ENCODE results near the gene PCDHA11. TPM values are rescaled to one million over a fixed set of nuclear protein-coding genes. Genes with fewer than 3 reads are reported as not detected.

PCDHA11 gene
- total RNA-seq, 1 donor from 2014 or later, result 5.8 TPM

Other genes with a start within 250 kb of the PCDHA11 start
- gene CD14, start 235.8 kb upstream of the PCDHA11 start, total RNA-seq, result 0.16 and 0.34 TPM in 2 replicates
- 7.0 and 8.0 TPM in 2 replicates for gene TMCO6, start 229.5 kb upstream of the PCDHA11 start, total RNA-seq
- 55.9 and 62.3 TPM in 2 replicates for gene NDUFA2, start 221.3 kb upstream of the PCDHA11 start, total RNA-seq
- 67.3 and 71.6 TPM in 2 replicates for gene IK, start 221.1 kb upstream of the PCDHA11 start, total RNA-seq
- 28.8 and 31.2 TPM in 2 replicates for gene WDR55, start 204.1 kb upstream of the PCDHA11 start, total RNA-seq
- gene DND1, start 195.4 kb upstream of the PCDHA11 start, total RNA-seq, result 1.4 and 1.7 TPM in 2 replicates
- gene HARS1, start 177.6 kb upstream of the PCDHA11 start, total RNA-seq, result 84.6 and 95.2 TPM in 2 replicates
- 26.5 and 29.9 TPM in 2 replicates for gene HARS2, start 177.5 kb upstream of the PCDHA11 start, total RNA-seq
- gene ZMAT2, start 168.5 kb upstream of the PCDHA11 start, total RNA-seq, result 53.5 and 57.4 TPM in 2 replicates
- gene PCDHA1, start 82.8 kb upstream of the PCDHA11 start, total RNA-seq, result not detected in 2 replicates
- 2.3 and 2.5 TPM in 2 replicates for gene PCDHA2, start 74.1 kb upstream of the PCDHA11 start, total RNA-seq
- 0.84 and 1.1 TPM in 2 replicates for gene PCDHA3, start 67.9 kb upstream of the PCDHA11 start, total RNA-seq
- gene PCDHA4, start 61.9 kb upstream of the PCDHA11 start, total RNA-seq, result 9.5 and 9.6 TPM in 2 replicates
- gene PCDHA5, start 47.3 kb upstream of the PCDHA11 start, total RNA-seq, result 1.0 and 1.7 TPM in 2 replicates
- 2.7 TPM in 2 replicates for gene PCDHA6, start 41.0 kb upstream of the PCDHA11 start, total RNA-seq
- 2.6 TPM in 2 replicates for gene PCDHA7, start 34.7 kb upstream of the PCDHA11 start, total RNA-seq
- 0.99 and 1.0 TPM in 2 replicates for gene PCDHA8, start 27.8 kb upstream of the PCDHA11 start, total RNA-seq
- gene PCDHA9, start 20.6 kb upstream of the PCDHA11 start, total RNA-seq, result 0.95 and 1.1 TPM in 2 replicates
- gene PCDHA10, start 13.1 kb upstream of the PCDHA11 start, total RNA-seq, result 15.5 and 16.0 TPM in 2 replicates
- 13.8 and 16.0 TPM in 2 replicates for gene PCDHA12, start 6.4 kb downstream of the PCDHA11 start, total RNA-seq
- 1.2 and 1.7 TPM in 2 replicates for gene PCDHA13, start 13.2 kb downstream of the PCDHA11 start, total RNA-seq
- gene PCDHAC1, start 57.3 kb downstream of the PCDHA11 start, total RNA-seq, result 5.7 and 5.9 TPM in 2 replicates
- gene PCDHAC2, start 97.5 kb downstream of the PCDHA11 start, total RNA-seq, result 6.9 and 7.7 TPM in 2 replicates
- gene PCDHB1, start 182.4 kb downstream of the PCDHA11 start, total RNA-seq, result not detected in 2 replicates
- 44.3 and 50.7 TPM in 2 replicates for gene PCDHB2, start 225.7 kb downstream of the PCDHA11 start, total RNA-seq
- gene PCDHB3, start 231.5 kb downstream of the PCDHA11 start, total RNA-seq, result 3.6 and 3.9 TPM in 2 replicates